Stomach smooth muscle (tissue), 2 donors: Measurements from ENCODE around the gene MAP3K10.
"Not testable (repeated sequence)": the region's sequence is repeated elsewhere in the genome, so short reads cannot be mapped to it uniquely, and the experiment has no call there.

ENCODE experiments used
- H3K27ac ChIP-seq: one replicate; pipeline ENCODE4 v1.7.0; 2013; ENCODE audit warnings: mild to moderate bottlenecking, low read length, inconsistent platforms
- H3K27me3 ChIP-seq, 2 donors: one replicate each; pipeline ENCODE4 v1.7.0; 2013; ENCODE audit warnings: low read length in 2 of 2; ENCODE audit not compliant: insufficient read depth in 2 of 2, control insufficient read depth in 1 of 2
- H3K36me3 ChIP-seq, 2 donors: one replicate each; pipeline ENCODE4 v1.7.0; 2013; ENCODE audit warnings: low read length in 2 of 2; ENCODE audit not compliant: control insufficient read depth in 2 of 2, insufficient read depth in 2 of 2
- H3K4me1 ChIP-seq: one replicate; pipeline ENCODE4 v1.7.0; 2013; ENCODE audit warnings: low read length; ENCODE audit not compliant: control insufficient read depth, insufficient read depth
- H3K4me3 ChIP-seq, 2 donors: one replicate each; pipeline ENCODE4 v1.7.0; 2013; ENCODE audit warnings: low read length in 2 of 2
- H3K9ac ChIP-seq, 2 donors: one replicate each; pipeline ENCODE4 v1.7.0; 2013; ENCODE audit warnings: low read length in 2 of 2, mild to moderate bottlenecking in 1 of 2
- H3K9me3 ChIP-seq, 2 donors: one replicate each; pipeline ENCODE4 v1.7.0; 2013; ENCODE audit warnings: low read length in 2 of 2; ENCODE audit not compliant: control insufficient read depth in 2 of 2
- donor health status: healthy.
- donor health status: Pancreatic carcinoma.

The MAP3K10 gene

DNA sequence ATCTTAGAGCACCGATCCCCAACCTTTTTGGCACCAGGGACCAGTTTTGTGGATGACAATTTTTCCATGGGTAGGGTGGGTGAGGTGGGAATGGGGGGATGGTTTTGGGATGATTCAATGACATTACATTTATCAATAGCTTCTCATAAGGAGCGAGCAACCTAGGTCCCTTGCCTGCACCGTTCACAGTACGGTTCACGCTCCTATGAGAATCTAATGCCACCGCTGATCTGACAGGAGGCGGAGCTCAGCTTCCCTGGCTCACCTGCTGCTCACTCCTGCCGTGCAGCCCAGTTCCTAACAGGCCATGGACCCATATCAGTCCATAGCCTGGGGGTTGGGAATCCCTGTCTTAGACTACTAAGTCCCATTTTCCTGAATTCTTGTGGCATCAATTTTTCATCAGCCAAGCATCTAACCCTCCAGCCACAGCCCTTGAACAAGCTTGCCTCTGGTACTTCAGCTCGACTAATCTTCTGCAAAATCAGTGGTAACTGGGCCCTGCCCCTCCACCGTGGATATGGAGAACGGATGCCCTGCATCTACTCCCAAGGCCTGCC, 37.0 kb upstream of the MAP3K10 start:
- H3K36me3 ChIP-seq, result no peaks in the 10 kb centered on the region
- H3K27me3 ChIP-seq, result no peaks in the 10 kb centered on the region

DNA sequence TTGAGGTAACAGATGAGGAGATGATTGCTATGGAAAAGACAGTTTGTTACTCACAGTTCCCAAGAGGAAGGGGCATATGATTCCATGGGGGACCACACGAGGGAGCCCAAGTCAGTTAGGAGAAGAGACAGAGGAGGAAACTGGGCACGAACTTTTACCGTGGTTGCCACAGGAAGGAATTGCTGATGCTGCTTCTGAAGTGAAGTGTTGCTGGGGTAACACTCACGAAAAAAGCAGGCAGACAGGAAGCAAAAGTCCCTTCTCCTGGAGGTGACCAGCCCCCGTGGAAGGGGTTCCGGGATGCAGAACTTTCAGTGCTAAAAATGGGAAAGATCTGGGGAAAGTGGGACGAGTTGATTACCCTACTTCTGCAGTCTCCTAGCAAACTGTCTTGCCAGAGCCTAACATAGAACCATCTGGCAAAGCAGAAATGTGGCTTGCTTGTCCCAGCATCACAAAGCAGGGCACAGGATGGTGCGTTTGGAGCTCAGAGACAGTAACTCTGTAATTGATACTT, 35.4 kb upstream of the MAP3K10 start:
- Histone ChIP-seq H3K9ac (no peak overlapping the region), H3K27ac (no peak overlapping the region), H3K4me3 (no peak overlapping the region), H3K27me3 (no peaks in the 10 kb centered on the region), H3K9me3 (no peaks in the 10 kb centered on the region), H3K4me1 (no peaks in the 10 kb centered on the region), H3K36me3 (no peaks in the 10 kb centered on the region)

More for the DNA sequence above, 37.0 kb upstream of the MAP3K10 start:
- H3K4me1 ChIP-seq, result no peaks in the 10 kb centered on the region
- H3K27ac ChIP-seq, result no peak overlapping the region
- H3K9me3 ChIP-seq, result no peaks in the 10 kb centered on the region
- no peak overlapping the region for H3K9ac ChIP-seq
- no peak overlapping the region for H3K4me3 ChIP-seq

DNA sequence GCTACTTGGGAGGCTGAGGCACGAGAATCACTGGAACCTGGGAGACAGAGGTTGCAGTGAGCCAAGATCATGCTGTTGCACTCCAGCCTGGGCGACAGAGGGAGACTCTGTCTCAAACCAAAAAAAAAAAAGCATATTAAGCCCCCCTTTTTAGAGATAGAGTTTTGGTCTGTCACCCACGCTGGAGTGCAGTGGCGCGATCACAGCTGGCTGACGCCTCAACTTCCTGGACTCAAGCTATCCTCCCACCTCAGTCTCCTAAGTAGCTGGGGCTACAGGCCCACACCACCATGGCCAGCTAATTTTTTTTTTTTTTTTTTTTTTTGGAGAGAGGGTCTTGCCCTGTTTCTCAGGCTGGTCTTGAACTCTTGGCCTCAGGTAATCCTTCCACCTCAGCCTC, 34.2 kb upstream of the MAP3K10 start:
- no peaks in the 10 kb centered on the region for H3K27me3 ChIP-seq
- no peak overlapping the region for H3K9ac ChIP-seq
- H3K9me3 ChIP-seq, result no peaks in the 10 kb centered on the region
- H3K4me3 ChIP-seq, result no peak overlapping the region
- H3K4me1 ChIP-seq, result no peaks in the 10 kb centered on the region
- H3K36me3 ChIP-seq, result no peaks in the 10 kb centered on the region
- H3K27ac ChIP-seq, result no peak overlapping the region

DNA sequence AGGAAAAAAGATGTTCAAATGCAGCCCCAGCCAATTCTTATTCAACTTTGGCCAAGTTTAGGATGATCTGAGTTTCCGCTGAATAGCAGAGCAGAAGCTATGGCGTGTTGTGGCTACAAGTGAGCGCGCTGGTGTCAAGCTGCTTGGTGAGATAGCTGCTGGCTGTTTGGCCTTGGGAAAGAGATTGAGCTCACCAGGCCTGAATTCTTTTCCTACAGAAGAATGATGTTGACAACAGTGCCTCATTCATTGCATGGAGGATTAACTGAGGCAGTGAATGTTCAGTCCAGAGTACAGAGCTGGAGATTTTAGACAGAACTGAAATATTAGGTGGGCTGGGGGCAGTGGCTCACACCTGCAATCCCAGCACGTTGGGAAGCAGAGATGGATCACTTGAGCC, 31.5 kb upstream of the MAP3K10 start:
- H3K36me3 ChIP-seq, result no peaks in the 10 kb centered on the region
- no peaks in the 10 kb centered on the region for H3K27me3 ChIP-seq
- H3K9me3 ChIP-seq, result no peaks in the 10 kb centered on the region
- no peak overlapping the region for H3K9ac ChIP-seq
- H3K27ac ChIP-seq, result no peak overlapping the region
- no peak overlapping the region for H3K4me3 ChIP-seq
- H3K4me1 ChIP-seq, result no peaks in the 10 kb centered on the region

DNA sequence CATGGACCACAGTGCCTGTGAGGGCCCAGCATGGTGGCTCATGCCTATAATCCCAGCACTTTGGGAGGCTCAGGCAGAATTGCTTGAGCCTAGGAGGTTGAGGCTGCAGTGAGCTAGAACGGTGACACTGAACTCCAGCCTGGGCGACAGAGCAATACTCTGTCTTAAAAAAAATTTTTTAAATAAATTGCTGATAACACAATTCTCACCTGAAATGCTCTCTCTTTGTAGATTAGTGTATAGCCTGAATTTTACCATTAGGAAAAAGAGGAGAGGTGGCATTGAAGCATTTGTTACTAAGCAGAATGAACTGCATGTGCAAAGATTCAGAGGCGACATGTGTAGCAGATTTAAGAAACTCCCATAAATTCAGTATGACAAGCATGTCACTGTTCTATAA, 29.1 kb upstream of the MAP3K10 start:
- Histone ChIP-seq H3K9ac (no peak overlapping the region), H3K27ac (no peak overlapping the region), H3K4me3 (no peak overlapping the region), H3K9me3 (no peaks in the 10 kb centered on the region), H3K36me3 (no peaks in the 10 kb centered on the region), H3K4me1 (no peaks in the 10 kb centered on the region), H3K27me3 (no peaks in the 10 kb centered on the region)

DNA sequence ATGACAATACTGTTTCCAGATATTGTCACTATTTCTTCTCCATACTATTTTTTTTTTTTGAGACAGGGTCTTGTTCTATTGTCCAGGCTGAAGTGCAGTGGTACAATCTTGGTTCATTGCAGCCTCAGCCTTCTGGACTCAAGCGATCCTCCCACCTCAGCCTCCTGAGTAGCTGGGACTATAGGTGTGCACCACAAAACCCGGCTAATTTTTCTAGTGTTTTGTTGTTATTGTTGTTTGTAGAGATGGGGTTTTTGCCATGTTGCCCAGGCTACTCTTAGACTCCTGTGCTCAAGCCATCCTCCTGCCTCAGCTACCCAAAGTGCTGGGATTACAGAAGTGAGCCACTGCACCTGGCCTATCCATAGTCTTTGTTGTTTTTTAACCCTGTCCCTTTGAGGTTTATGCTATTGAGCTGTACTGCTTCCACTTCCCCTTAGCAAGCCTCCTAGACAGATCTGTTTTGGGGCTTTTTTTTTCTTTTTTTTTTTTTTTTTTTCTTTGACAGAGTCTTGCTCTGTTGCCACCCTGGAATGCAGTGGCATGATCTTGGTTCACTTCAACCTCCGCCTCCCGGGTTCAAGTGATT, 27.6 kb upstream of the MAP3K10 start:
- Histone ChIP-seq H3K9me3 (no peaks in the 10 kb centered on the region), H3K27ac (no peak overlapping the region), H3K4me3 (no peak overlapping the region), H3K36me3 (no peaks in the 10 kb centered on the region), H3K9ac (no peak overlapping the region), H3K4me1 (no peaks in the 10 kb centered on the region), H3K27me3 (no peaks in the 10 kb centered on the region)

DNA sequence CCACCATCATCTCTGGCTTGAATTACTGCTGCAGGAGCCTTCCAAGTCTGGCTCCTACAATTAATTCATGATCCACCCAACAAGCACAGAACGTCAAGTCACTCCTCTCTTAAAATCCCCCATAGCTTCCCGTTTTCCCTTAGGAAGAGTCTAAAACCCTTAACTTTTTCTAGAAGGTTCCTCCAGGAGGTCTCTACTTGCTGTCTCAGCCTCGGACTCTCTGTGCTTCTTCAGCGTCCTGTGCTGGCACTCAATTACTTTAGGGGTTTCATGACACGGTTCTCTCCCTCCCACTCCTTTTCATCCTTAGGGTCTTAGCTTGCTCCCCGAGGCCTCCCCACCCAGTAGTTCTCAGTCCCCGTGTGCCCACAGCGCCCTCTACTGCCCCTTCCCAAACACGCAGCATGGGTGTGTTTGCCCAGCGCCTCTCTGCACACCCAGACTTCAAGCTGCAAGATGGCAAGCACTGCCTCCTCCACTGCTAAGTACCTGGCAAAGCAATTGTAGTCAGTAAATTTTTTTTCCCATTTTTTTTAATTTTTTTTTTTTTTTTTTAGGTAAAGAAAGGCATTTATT, 25.8 kb upstream of the MAP3K10 start:
- Histone ChIP-seq H3K4me3 (no peak overlapping the region), H3K9ac (no peak overlapping the region), H3K27me3 (no peaks in the 10 kb centered on the region), H3K9me3 (no peaks in the 10 kb centered on the region), H3K27ac (no peak overlapping the region), H3K36me3 (no peaks in the 10 kb centered on the region), H3K4me1 (no peaks in the 10 kb centered on the region)

DNA sequence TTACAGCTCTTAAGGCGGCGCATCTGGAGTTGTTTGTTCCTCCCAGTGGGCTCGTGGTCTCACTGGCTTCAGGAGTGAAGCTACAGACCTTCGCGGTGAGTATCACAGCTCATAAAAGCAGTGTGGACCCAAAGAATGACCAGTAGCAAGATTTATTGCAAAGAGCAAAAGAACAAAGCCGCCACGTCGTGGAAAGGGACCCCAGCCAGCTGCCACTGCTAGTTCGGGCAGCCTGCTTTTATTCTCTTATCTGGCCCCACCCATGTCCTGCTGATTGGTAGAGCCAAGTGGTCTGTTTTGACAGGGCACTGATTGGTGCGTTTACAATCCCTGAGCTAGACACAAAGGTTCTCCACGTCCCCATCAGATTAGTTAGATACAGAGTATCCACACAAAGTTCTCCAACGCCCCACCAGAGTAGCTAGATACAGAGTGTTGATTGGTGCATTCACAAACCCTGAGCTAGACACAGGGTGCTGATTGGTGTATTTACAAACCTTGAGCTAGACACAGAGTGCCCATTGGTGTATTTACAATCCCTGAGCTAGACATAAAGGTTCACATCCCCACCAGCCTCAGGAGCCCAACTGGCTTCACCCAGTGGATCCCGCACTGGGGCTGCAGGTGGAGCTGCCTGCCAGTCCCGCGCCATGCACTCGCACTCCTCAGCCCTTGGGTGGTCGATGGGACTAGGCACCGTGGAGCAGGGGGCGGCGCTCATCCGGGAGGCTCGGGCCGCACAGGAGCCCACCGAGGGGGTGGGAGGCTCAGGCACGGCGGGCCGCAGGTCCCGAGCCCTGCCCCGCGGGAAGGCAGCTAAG, 21.5 kb upstream of the MAP3K10 start:
- not testable (repeated sequence) for H3K27ac ChIP-seq, H3K9ac ChIP-seq, H3K27me3 ChIP-seq, H3K4me3 ChIP-seq, H3K36me3 ChIP-seq, H3K4me1 ChIP-seq, H3K9me3 ChIP-seq

DNA sequence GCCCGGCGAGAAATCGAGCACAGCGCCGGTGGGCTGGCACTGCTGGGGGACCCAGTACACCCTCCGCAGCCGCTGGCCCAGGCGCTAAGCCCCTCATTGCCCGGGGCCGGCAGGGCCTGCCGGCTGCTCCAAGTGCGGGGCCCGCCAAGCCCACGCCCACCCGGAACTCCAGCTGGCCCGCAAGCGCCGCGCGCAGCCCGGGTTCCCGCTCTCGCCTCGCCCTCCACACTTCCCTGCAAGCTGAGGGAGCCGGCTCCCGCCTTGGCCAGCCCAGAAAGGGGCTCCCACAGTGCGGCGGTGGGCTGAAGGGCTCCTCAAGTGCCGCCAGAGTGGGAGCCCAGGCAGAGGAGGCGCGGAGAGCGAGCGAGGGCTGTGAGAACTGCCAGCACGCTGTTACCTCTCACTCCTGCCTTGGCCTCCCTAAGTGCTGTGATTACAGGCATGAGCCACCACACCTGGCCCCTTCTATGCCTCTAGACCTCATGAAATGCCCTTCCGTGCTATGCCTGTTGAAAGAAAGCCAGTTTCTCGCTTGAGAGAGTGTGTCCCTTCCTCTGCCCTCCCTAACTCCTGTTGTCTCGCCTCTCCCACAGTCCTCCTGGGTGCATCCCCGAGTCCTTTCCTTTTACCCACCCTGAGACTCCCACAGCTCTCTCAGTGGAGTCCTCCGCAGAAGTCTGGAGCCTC, 20.8 kb upstream of the MAP3K10 start:
- H3K27me3 ChIP-seq, H3K4me3 ChIP-seq, H3K9ac ChIP-seq, H3K9me3 ChIP-seq, H3K4me1 ChIP-seq, H3K27ac ChIP-seq, H3K36me3 ChIP-seq: not testable (repeated sequence)

DNA sequence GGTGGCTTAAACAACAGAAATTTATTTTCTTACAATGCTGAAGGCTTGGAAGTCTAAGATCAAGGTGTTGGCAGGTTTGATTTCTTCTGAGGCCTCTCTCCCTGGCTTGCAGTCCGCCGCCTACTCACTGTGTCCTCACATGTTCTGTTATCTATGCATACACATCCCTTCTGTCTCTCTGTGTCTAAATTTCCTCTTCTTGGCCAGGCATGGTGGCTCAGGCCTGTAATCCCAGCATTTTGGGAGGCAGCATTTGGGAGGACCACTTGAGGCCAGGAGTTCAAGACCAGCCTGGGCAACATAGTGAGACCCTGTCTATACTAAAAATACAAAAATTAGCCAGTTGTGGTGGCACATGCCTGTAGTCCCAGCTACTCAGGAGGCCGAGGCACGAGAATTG, 19.9 kb upstream of the MAP3K10 start:
- not testable (repeated sequence) for H3K4me3 ChIP-seq, H3K27me3 ChIP-seq, H3K4me1 ChIP-seq, H3K9ac ChIP-seq, H3K36me3 ChIP-seq, H3K27ac ChIP-seq, H3K9me3 ChIP-seq
